NT2/D1 (cell line): ENCODE results near the gene ARRB1.

Experiments used
- SUZ12 ChIP-seq: IDR thresholded peaks from 2 replicates; pipeline ENCODE4 v1.6.1; 2011; ENCODE audit not compliant: insufficient read length, insufficient read depth; ENCODE audit errors: extremely low read depth
- YY1 ChIP-seq: IDR thresholded peaks from 2 replicates; pipeline ENCODE4 v1.6.1; 2011; ENCODE audit not compliant: insufficient read length, insufficient read depth
- ZNF274 ChIP-seq: IDR thresholded peaks from 2 replicates; pipeline ENCODE4 v1.6.1; 2011; ENCODE audit warnings: mild to moderate bottlenecking, low read depth, low read length

DNA sequence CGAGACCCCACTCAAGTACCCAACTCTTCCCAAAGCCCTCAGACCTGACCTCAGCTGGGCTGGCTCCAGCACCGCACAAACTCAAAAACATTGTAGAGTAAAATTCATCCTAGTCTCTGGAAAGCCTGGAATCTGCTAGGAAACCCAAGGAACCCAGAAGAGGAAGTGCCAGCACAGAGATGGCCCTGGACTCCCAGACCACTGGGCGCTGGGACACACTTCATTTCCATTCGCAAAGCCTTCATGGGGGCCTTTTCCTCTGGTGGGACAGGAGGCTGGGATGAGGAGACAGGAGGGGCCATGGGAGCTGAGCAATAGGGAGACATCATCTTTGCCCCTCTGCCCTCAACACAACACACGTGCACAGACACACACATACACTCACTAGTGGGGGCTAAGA, 30.8 kb downstream of the ARRB1 start:
- TF ChIP-seq YY1 (no peak), SUZ12 (no peak), ZNF274 (no peak)
